ENCODE measurements around the gene PUS1.

PUS1 gene

DNA sequence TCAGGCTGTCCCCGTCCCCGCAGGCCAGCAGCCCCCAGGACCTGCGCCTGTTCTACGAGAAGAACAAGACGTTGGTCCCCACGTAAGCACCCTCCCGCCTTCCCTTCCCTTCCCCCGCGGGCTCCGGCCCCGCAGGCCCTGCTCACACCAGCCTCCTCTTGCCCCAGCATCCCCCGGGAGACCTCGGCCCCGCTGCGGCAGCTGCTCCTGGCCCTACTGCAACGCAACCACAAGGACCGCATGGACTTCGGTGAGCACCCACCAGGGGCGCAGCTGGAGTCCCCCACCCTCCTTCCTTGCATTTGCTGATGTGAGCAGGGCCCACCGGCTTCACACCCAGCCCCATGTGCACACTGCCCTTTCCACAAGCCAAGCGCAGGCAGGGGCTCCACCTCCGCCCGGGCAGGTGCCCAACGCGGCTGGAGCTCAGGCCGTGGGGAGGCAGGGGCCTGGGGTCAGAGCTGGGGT, 19.3 kb upstream of the PUS1 start (continued):
- TF ChIP-seq, protein P1, sequence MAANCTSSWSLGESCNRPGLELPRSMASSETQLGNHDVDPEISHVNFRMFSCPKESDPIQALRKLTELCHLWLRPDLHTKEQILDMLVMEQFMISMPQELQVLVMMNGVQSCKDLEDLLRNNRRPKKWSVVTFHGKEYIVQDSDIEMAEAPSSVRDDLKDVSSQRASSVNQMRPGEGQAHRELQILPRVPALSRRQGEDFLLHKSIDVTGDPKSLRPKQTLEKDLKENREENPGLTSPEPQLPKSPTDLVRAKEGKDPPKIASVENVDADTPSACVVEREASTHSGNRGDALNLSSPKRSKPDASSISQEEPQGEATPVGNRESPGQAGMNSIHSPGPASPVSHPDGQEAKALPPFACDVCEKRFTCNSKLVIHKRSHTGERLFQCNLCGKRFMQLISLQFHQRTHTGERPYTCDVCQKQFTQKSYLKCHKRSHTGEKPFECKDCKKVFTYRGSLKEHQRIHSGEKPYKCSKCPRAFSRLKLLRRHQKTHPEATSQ (tag by site-specific recombination; IDR thresholded peaks at IDR 0.05) = no peak

DNA sequence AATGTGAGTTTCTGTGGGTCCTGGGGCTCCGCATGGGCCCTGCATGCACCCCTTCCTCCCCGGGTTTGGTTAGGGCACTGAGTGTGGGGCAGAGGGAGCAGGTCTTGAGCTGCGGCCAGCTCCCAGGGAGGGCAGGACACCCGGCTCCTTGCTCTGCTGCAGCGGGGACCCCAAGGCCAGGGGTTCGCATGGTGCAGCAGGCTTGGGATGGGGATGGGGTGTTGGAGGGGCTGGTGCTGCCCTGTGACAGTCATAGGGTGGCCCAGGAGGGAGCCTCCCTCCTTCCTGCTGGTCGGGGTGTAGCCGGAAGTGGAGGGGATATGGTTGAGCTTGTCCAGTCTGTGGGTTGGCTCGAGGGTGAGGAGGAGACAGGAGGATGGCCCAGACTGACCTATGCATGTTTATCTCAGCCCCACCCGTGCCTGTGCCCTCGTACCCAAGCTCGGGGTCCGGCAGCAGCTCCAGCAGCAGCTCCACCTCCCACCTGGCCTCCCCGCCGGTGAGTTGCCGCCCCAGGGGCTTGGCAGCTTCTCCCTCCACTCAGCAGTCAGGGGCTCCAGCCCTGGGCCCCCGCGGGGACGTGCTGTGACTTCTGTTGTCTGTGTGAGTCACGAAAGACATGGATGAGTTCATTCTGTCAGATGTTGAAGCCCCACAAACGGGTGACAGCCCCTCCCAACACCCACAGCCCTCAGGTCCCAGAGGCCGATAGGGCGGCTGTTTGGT, 18.6 kb upstream of the PUS1 start:
- POLR2A ChIA-PET = interaction anchor here (0.6 to 1.1 kb wide), 3 partner anchors 20 to 81 kb away, joined by 3 to 5 read pairs (median 3); no protein-coding TSS in a partner anchor
- Histone ChIP-seq H3K4me1 (ENCODE audit: control insufficient read depth, insufficient read depth, low read length) (peaks cover 5% of the 10 kb centered on the region), H3K4me3 (ENCODE audit: low read depth, low read length) (no peak overlapping the region), H3K36me3 (ENCODE audit: control insufficient read depth in 2 of 2, insufficient read depth in 1 of 2, low read length in 2 of 2) (peaks cover 0 to 86% of the 10 kb centered on the region in 2 experiments; a peak in 2 of 3 replicates), H3K27ac (ENCODE audit: extremely low read depth, low read depth, low read length) (no peak overlapping the region), H3K9me3 (ENCODE audit: control insufficient read depth, insufficient read depth, low read depth, low read length) (no peaks in the 10 kb centered on the region)
- no peak for TF ChIP-seq ZNF354C (tag by site-specific recombination; IDR thresholded peaks at IDR 0.05; ENCODE audit: borderline replicate concordance, low read depth)
- TF ChIP-seq ZNF707 (tag by site-specific recombination; IDR thresholded peaks at IDR 0.05) = no peak
- TF ChIP-seq ZIC2 (tag by site-specific recombination; IDR thresholded peaks at IDR 0.05) = peak; percentile 89
- TF ChIP-seq GLIS1 (tag by site-specific recombination; IDR thresholded peaks at IDR 0.05) = peak; percentile 59
- CTCF ChIA-PET = no interaction called here

DNA sequence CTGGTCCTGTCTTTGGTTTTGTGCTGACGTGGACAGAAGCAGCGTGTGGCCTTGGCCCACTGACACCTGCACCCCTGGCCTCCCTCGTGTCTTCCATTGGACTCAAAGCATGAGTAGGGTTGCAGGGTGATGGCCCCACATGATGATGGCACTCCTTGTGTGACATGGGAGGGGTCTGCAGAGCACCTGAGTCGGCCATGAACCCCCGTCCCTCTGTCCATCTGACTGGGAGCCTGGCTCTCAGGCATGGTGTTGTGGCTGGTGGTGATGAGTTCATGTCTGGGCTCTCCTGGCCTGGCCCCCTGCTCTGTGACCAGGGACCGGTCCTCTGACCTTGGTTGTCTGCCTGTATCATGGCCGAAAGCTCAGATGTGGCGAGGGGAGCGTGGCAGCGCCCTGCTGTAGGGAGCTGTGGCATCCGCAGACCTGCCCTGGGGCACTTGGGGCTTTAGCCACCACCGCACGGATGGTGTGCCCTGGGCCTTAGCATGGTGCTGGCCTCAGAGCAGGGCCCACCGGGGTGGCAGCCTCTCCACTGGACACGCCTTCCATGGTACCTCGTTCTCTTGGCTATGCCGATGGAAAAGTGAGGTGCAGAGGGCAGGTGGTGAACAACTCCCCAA, 17.9 kb upstream of the PUS1 start:
- H3K4me1 ChIP-seq (ENCODE audit: control insufficient read depth, insufficient read depth, low read length) = peaks cover 5% of the 10 kb centered on the region
- H3K36me3 ChIP-seq (ENCODE audit: control insufficient read depth in 2 of 2, insufficient read depth in 1 of 2, low read length in 2 of 2) = peaks cover 0 to 92% of the 10 kb centered on the region in 2 experiments; a peak in 2 of 3 replicates
- H3K9me3 ChIP-seq (ENCODE audit: control insufficient read depth, insufficient read depth, low read depth, low read length) = no peaks in the 10 kb centered on the region
- CTCF ChIA-PET = interaction anchor here (0.6 kb wide), 1 partner anchor 14 kb away, joined by 4 read pairs; no protein-coding TSS in a partner anchor
- no peak overlapping the region for H3K4me3 ChIP-seq (ENCODE audit: low read depth, low read length)
- H3K27ac ChIP-seq (ENCODE audit: extremely low read depth, low read depth, low read length) = no peak overlapping the region
- POLR2A ChIA-PET = interaction anchor here (1.0 to 1.8 kb wide), 3 partner anchors 8 to 19 kb away, joined by 3 to 8 read pairs (median 5); no protein-coding TSS in a partner anchor
- TF ChIP-seq ZNF701 (tag by site-specific recombination; IDR thresholded peaks at IDR 0.05) (no peak), ZNF791 (tag by site-specific recombination; IDR thresholded peaks at IDR 0.05) (no peak), ZNF274 (IDR thresholded peaks at IDR 0.05; ENCODE audit: low read length) (no peak), ZNF274 (tag by site-specific recombination; IDR thresholded peaks at IDR 0.05; ENCODE audit: borderline replicate concordance) (no peak), RBAK (tag by site-specific recombination; IDR thresholded peaks at IDR 0.05) (no peak), ZFP69B (tag by site-specific recombination; IDR thresholded peaks at IDR 0.05) (no peak), GLIS1 (tag by site-specific recombination; IDR thresholded peaks at IDR 0.05) (no peak), ZNF157 (tag by site-specific recombination; IDR thresholded peaks at IDR 0.05) (no peak), ZBTB7A (tag by site-specific recombination; IDR thresholded peaks at IDR 0.05; ENCODE audit: low read depth) (no peak), ZNF292 (tag by site-specific recombination; IDR thresholded peaks at IDR 0.05; ENCODE audit: borderline replicate concordance, low read depth) (no peak), GFI1B (tag by site-specific recombination; IDR thresholded peaks at IDR 0.05) (no peak), BCL11B (tag by site-specific recombination; IDR thresholded peaks at IDR 0.05; ENCODE audit: low read depth) (no peak), ZNF837 (tag by site-specific recombination; IDR thresholded peaks at IDR 0.05) (no peak)
- TF ChIP-seq, protein P2, sequence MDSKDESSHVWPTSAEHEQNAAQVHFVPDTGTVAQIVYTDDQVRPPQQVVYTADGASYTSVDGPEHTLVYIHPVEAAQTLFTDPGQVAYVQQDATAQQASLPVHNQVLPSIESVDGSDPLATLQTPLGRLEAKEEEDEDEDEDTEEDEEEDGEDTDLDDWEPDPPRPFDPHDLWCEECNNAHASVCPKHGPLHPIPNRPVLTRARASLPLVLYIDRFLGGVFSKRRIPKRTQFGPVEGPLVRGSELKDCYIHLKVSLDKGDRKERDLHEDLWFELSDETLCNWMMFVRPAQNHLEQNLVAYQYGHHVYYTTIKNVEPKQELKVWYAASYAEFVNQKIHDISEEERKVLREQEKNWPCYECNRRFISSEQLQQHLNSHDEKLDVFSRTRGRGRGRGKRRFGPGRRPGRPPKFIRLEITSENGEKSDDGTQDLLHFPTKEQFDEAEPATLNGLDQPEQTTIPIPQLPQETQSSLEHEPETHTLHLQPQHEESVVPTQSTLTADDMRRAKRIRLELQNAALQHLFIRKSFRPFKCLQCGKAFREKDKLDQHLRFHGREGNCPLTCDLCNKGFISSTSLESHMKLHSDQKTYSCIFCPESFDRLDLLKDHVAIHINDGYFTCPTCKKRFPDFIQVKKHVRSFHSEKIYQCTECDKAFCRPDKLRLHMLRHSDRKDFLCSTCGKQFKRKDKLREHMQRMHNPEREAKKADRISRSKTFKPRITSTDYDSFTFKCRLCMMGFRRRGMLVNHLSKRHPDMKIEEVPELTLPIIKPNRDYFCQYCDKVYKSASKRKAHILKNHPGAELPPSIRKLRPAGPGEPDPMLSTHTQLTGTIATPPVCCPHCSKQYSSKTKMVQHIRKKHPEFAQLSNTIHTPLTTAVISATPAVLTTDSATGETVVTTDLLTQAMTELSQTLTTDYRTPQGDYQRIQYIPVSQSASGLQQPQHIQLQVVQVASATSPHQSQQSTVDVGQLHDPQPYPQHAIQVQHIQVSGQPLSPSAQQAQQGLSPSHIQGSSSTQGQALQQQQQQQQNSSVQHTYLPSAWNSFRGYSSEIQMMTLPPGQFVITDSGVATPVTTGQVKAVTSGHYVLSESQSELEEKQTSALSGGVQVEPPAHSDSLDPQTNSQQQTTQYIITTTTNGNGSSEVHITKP (tag by site-specific recombination; IDR thresholded peaks at IDR 0.05) = no peak
- TF ChIP-seq, protein P3, sequence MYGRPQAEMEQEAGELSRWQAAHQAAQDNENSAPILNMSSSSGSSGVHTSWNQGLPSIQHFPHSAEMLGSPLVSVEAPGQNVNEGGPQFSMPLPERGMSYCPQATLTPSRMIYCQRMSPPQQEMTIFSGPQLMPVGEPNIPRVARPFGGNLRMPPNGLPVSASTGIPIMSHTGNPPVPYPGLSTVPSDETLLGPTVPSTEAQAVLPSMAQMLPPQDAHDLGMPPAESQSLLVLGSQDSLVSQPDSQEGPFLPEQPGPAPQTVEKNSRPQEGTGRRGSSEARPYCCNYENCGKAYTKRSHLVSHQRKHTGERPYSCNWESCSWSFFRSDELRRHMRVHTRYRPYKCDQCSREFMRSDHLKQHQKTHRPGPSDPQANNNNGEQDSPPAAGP (tag by site-specific recombination; IDR thresholded peaks at IDR 0.05) = no peak
- TF ChIP-seq, protein P4, sequence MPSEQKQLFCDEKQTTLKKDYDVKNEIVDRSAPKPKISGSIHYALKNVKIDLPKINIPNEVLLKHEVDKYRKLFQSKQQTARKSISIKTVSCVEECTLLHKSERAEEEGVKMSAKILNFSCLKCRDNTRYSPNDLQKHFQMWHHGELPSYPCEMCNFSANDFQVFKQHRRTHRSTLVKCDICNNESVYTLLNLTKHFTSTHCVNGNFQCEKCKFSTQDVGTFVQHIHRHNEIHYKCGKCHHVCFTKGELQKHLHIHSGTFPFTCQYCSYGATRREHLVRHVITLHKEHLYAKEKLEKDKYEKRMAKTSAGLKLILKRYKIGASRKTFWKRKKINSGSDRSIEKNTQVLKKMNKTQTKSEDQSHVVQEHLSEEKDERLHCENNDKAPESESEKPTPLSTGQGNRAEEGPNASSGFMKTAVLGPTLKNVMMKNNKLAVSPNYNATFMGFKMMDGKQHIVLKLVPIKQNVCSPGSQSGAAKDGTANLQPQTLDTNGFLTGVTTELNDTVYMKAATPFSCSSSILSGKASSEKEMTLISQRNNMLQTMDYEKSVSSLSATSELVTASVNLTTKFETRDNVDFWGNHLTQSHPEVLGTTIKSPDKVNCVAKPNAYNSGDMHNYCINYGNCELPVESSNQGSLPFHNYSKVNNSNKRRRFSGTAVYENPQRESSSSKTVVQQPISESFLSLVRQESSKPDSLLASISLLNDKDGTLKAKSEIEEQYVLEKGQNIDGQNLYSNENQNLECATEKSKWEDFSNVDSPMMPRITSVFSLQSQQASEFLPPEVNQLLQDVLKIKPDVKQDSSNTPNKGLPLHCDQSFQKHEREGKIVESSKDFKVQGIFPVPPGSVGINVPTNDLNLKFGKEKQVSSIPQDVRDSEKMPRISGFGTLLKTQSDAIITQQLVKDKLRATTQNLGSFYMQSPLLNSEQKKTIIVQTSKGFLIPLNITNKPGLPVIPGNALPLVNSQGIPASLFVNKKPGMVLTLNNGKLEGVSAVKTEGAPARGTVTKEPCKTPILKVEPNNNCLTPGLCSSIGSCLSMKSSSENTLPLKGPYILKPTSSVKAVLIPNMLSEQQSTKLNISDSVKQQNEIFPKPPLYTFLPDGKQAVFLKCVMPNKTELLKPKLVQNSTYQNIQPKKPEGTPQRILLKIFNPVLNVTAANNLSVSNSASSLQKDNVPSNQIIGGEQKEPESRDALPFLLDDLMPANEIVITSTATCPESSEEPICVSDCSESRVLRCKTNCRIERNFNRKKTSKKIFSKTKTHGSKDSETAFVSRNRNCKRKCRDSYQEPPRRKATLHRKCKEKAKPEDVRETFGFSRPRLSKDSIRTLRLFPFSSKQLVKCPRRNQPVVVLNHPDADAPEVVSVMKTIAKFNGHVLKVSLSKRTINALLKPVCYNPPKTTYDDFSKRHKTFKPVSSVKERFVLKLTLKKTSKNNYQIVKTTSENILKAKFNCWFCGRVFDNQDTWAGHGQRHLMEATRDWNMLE (tag by site-specific recombination; conservative IDR thresholded peaks at IDR 0.05; ENCODE audit: low read depth) = no peak

All from HEK293 (cell line).